ENCODE measurements around the gene DSC2.

DNA sequence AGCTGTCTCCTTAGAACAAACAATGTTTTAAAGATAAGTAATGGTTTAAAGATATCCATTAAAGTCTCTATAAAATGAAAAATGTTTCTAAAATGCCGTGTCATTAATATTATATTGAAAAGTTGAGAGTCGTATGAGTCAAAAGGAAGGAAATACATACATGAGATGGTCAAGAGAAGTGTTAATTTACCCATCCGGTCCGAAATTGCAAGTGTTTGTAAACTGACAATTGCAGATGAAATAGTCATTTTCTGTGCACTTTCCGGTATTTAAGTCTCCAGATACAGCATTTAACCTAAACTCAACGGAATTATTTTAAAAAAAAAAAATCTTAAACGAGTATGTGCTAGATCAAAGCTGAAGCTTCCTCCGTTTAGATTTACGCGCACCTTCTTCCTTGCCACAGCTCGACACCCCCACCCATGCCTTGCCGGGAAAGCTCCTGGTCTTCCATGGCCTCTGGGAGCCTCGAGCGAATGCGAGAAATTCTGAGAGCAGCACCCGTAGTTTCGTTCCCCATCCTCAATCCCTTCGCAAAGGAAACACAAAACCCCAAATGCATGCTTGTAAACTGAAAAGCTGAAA lies 61.4 kb downstream of the DSC2 start:
- TF ChIP-seq EZH2 (IDR thresholded peaks at IDR 0.05; ENCODE audit: low read depth, low read length, severe bottlenecking) (no peak), TBP (IDR thresholded peaks at IDR 0.05; ENCODE audit: low read depth, low read length) (no peak), KDM5A (IDR thresholded peaks at IDR 0.05; ENCODE audit: low read length) (no peak), RFX5 (IDR thresholded peaks at IDR 0.05; ENCODE audit: borderline replicate concordance, low read depth, low read length) (no peak), SIX5 (IDR thresholded peaks at IDR 0.05; ENCODE audit: low read depth, low read length) (no peak), SAP30 (IDR thresholded peaks at IDR 0.05; ENCODE audit: insufficient read depth, insufficient replicate concordance, low read length) (no peak), EP300 (IDR thresholded peaks at IDR 0.05; ENCODE audit: borderline replicate concordance in 1 of 2, low read depth in 2 of 2, low read length in 2 of 2) (no peak), CREB1 (IDR thresholded peaks at IDR 0.05) (no peak), POU5F1 (IDR thresholded peaks at IDR 0.05; ENCODE audit: low read depth, low read length) (no peak), CBX8 (IDR thresholded peaks at IDR 0.05; ENCODE audit: borderline replicate concordance, low read depth, low read length) (no peak), RAD21 (IDR thresholded peaks at IDR 0.05 in 1 of 2, conservative IDR thresholded peaks at IDR 0.05 in 1 of 2; ENCODE audit: low read depth in 2 of 2, low read length in 2 of 2) (no peak)
- TF ChIP-seq, protein P1, sequence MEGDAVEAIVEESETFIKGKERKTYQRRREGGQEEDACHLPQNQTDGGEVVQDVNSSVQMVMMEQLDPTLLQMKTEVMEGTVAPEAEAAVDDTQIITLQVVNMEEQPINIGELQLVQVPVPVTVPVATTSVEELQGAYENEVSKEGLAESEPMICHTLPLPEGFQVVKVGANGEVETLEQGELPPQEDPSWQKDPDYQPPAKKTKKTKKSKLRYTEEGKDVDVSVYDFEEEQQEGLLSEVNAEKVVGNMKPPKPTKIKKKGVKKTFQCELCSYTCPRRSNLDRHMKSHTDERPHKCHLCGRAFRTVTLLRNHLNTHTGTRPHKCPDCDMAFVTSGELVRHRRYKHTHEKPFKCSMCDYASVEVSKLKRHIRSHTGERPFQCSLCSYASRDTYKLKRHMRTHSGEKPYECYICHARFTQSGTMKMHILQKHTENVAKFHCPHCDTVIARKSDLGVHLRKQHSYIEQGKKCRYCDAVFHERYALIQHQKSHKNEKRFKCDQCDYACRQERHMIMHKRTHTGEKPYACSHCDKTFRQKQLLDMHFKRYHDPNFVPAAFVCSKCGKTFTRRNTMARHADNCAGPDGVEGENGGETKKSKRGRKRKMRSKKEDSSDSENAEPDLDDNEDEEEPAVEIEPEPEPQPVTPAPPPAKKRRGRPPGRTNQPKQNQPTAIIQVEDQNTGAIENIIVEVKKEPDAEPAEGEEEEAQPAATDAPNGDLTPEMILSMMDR (IDR thresholded peaks at IDR 0.05; ENCODE audit: control extremely low read depth in 1 of 3, insufficient read depth in 1 of 3, low read depth in 1 of 3, low read length in 3 of 3): no peak

Measured in H1 (cell line).